ENCODE results near the gene ANKRD29. TPM values are rescaled to one million over a fixed set of nuclear protein-coding genes. Genes with fewer than 3 reads are reported as not detected.

The ANKRD29 gene
- total RNA-seq, 3 donors from 2014 or later, result 1.5 to 3.3 (median 1.9) TPM

- intact Hi-C loops (cut with DNase I, micrococcal nuclease), result loop anchor here in 1 of 2 donors (10.0 kb wide), 1 partner anchor 187 kb away; no protein-coding TSS in a partner anchor
- H3K4me1 ChIP-seq (ENCODE audit: low read depth), result peaks cover 10% of the 10 kb centered on the region
- ATAC-seq (peak; percentile 88), DNase-seq (peak in 1 of 3 donors; percentile 42)
- no peaks in the 10 kb centered on the region for H3K9me3 ChIP-seq
- TF ChIP-seq CTCF (IDR thresholded peaks at IDR 0.05), result no peak
- no peak overlapping the region for H3K4me3 ChIP-seq
- no peaks in the 10 kb centered on the region for H3K36me3 ChIP-seq (ENCODE audit: low read depth)
Measured at GRCh38 chr18:23627321-23627720, 35.4 kb downstream of the ANKRD29 start.

GRCh38 chr18:23626451-23627279 lies 36.0 kb downstream of the ANKRD29 start:
- Histone ChIP-seq H3K36me3 (ENCODE audit: low read depth) (no peaks in the 10 kb centered on the region), H3K4me1 (ENCODE audit: low read depth) (peaks cover 10% of the 10 kb centered on the region), H3K9me3 (no peaks in the 10 kb centered on the region), H3K4me3 (no peak overlapping the region)
- DNase-seq, result no peak
- intact Hi-C loops (cut with DNase I, micrococcal nuclease), result loop anchor here in 1 of 2 donors (10.0 kb wide), 1 partner anchor 188 kb away; no protein-coding TSS in a partner anchor
- ATAC-seq, result peak; percentile 46
- no peak for TF ChIP-seq CTCF (IDR thresholded peaks at IDR 0.05)

- Histone ChIP-seq H3K36me3 (ENCODE audit: low read depth) (no peaks in the 10 kb centered on the region), H3K4me3 (no peak overlapping the region), H3K9me3 (no peaks in the 10 kb centered on the region), H3K4me1 (ENCODE audit: low read depth) (peaks cover 8% of the 10 kb centered on the region)
- intact Hi-C loops (cut with DNase I, micrococcal nuclease), result loop anchor here (5.0 to 10.0 kb wide), 2 partner anchors 189 to 192 kb away; no protein-coding TSS in a partner anchor
- DNase-seq (no peak), ATAC-seq (no peak)
- no peak for TF ChIP-seq CTCF (IDR thresholded peaks at IDR 0.05)
Measured at GRCh38 chr18:23623040-23623439, 39.7 kb downstream of the ANKRD29 start.

- no peak overlapping the region for H3K4me3 ChIP-seq
- ATAC-seq, result peak; percentile 62
- TF ChIP-seq CTCF (IDR thresholded peaks at IDR 0.05), result no peak
- H3K9me3 ChIP-seq, result no peaks in the 10 kb centered on the region
- H3K36me3 ChIP-seq (ENCODE audit: low read depth), result no peaks in the 10 kb centered on the region
- peak in 2 of 3 donors; percentile 14 to 51 for DNase-seq
- no peaks in the 10 kb centered on the region for H3K4me1 ChIP-seq (ENCODE audit: low read depth)
- intact Hi-C loops (cut with DNase I, micrococcal nuclease), result loop anchor here in 1 of 2 donors (10.0 kb wide), 1 partner anchor 85 kb away; no protein-coding TSS in a partner anchor
Measured at GRCh38 chr18:23619388-23619881, 43.3 kb downstream of the ANKRD29 start.

- TF ChIP-seq CTCF (IDR thresholded peaks at IDR 0.05), result no peak
- no peaks in the 10 kb centered on the region for H3K4me1 ChIP-seq (ENCODE audit: low read depth)
- intact Hi-C loops (cut with DNase I, micrococcal nuclease), result loop anchor here in 1 of 2 donors (10.0 kb wide), 1 partner anchor 86 kb away; no protein-coding TSS in a partner anchor
- H3K9me3 ChIP-seq, result no peaks in the 10 kb centered on the region
- peak; percentile 69 for ATAC-seq
- no peak overlapping the region for H3K4me3 ChIP-seq
- DNase-seq, result peak in 2 of 3 donors; percentile 50 to 63
- H3K36me3 ChIP-seq (ENCODE audit: low read depth), result no peaks in the 10 kb centered on the region
Measured at GRCh38 chr18:23618862-23619387, 43.8 kb downstream of the ANKRD29 start.
